GM20000 (cell line): ENCODE results near the gene QSOX2.

Source experiments
- DNase-seq: peaks from one replicate; pipeline ENCODE4 v3.0.0; 2012; ENCODE audit warnings: low spot score
- TF ChIP-seq, protein P1 (sequence below): IDR thresholded peaks from 2 replicates; pipeline ENCODE4 v1.5.1; 2012; ENCODE audit warnings: mild to moderate bottlenecking, control low read depth; ENCODE audit errors: extremely low read depth, missing control alignments

The QSOX2 gene

DNA sequence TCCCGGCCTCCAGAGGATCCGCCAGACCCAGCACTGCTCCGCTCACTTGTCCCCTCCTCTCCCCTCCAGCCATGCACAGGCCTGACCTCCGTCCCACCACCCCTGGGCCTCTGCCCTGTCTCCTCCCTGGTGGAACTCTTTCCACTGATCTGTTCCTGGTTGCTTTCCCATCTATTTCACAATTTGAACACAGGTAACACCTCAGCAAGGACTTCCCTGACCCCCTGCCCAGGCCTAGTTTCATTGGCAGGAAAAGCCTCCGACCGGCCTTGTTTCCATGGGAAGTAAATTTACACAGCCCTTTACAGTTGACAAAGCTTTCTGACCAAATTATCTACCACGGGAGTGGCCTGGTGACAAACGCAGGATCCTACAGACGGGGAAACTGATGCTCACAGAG, 14.8 kb downstream of the QSOX2 start:
- DNase-seq, result no peak

DNA sequence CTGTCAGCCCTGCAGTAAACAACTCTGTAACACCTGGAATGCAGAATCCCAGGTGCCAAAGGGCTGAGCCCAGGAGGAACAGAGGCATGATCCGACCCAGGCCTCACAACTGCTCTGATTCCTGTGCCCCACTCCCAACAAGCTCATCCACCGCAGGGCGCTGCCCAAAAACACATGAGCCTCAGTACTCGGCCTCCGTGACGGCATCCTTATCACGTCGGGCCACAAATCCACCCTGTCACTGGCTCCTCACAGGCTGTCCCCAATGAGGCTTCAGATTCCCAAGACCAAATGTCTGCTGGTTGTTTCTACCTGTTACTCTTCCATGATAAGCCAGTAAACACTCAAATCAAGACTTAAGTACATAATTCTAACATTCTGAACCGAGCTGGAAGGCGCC, 15.2 kb downstream of the QSOX2 start:
- no peak for DNase-seq
- TF ChIP-seq, protein P1, sequence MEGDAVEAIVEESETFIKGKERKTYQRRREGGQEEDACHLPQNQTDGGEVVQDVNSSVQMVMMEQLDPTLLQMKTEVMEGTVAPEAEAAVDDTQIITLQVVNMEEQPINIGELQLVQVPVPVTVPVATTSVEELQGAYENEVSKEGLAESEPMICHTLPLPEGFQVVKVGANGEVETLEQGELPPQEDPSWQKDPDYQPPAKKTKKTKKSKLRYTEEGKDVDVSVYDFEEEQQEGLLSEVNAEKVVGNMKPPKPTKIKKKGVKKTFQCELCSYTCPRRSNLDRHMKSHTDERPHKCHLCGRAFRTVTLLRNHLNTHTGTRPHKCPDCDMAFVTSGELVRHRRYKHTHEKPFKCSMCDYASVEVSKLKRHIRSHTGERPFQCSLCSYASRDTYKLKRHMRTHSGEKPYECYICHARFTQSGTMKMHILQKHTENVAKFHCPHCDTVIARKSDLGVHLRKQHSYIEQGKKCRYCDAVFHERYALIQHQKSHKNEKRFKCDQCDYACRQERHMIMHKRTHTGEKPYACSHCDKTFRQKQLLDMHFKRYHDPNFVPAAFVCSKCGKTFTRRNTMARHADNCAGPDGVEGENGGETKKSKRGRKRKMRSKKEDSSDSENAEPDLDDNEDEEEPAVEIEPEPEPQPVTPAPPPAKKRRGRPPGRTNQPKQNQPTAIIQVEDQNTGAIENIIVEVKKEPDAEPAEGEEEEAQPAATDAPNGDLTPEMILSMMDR, result no peak

More for the DNA sequence above, 14.8 kb downstream of the QSOX2 start:
- TF ChIP-seq, protein P1, result no peak

DNA sequence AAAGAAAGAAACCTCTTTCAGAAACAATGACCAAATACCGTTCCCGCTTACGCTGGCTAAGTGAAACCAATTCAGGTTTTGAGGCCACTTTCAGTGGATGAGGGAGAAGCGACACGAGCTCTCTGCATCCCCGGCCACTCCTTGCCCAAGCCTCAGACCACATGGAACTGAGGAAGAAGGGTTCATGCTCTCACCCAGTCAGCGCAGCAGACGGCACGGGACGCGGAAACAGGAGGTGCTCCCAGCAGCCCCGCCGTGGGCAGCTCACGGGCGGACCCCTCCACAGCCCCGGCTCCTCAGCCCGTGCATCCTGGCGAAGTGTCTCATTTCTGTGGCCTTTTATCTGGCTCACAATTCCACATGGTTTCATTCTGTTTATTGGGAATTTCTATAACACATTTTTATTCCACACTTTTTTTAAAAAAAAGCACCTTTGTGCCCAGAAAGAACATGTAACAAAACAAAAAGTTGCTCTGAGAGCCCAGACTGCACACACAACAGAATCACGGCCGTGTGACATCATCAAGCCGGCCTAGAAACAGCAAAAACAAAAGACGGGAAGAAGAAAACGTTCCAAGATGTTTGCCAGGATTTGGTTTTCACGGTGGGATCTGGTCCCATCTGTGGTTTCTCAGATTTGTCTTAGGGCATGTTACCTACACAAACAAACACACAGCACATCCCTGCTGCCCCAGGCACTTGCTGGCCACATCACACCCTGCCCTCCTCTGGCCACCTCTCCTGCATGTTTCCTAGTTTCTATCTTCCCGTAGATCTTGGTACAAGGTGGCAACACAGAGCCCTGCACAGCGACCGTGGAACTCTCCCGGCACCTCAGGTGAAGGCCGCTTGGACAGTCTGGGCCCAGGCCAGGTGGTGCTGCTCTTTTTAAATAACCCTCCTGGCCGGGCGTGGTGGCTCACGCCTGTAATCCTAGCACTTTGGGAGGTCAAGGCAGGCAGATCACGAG, 16.2 kb downstream of the QSOX2 start:
- no peak for DNase-seq
- TF ChIP-seq, protein P1, result no peak

DNA sequence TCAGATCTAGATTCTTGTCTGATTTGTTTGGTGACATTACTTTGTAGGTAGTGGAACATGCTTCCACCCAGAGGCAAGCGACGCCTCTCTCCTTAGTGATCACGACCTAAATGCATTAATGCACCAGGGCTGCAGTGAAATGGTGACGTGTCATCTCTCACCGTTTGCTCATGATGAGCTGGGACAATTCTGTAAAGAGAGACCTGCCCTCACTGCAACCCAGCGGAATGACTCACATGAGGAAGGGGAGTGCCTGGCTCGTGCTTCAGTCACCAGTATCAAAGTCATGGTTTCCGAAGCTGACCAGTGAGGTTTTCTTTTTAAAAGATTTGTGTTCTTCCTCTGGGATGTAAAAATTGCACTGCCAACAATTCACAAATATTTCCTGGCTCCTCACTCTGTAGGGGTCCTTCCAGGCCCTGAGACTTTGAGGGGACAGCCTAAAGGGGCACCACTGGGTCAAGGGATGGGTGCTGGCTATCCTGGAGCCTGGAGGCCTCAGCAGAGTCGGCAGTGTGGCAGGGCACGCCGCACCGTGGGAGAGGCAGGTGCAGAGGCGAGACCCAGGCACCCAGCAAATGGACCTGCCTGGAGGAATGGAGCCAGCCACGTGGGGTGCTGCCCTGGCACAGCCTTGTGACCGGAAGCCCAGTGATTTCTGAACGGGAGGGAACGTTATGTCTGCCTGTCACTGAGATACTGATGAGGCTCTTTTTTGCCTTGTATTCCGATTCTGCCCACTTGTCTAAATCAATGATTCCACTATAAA, 17.3 kb downstream of the QSOX2 start:
- TF ChIP-seq, protein P1, result no peak
- no peak for DNase-seq

DNA sequence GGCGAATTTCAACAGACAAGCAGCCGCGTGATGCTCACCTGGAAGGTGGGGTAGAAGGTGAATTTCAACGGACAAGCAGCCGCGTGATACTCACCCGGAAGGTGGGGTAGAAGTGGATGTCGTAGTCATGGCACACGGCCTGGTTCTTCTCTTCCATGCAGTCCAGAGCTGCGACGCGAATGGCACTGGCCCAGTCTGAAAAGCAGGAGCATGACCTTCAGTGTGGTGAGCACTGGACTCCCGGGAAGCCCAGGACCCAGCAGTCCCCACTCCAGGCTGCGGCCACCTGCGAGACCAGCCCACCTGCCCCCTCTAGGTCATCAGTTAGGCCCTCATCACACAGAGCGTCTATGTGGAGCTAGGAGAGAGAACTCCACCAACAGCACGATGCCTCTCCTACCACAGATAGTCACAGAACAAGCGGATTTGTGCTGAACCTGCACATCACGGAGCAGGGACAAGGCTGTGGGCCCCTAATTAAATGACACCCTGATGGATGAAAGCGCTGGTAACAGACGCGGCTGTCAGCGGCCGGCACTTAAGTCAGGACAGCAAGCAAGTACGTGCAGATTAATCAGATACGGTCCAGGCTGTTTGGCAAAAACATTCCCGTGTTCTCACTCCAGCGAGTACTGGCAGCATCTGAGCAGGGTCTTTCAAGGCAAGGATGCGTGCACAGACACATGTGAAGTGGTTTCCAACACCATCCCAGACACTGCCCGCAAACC, 18.8 kb downstream of the QSOX2 start:
- DNase-seq, result no peak
- TF ChIP-seq, protein P1, result no peak

DNA sequence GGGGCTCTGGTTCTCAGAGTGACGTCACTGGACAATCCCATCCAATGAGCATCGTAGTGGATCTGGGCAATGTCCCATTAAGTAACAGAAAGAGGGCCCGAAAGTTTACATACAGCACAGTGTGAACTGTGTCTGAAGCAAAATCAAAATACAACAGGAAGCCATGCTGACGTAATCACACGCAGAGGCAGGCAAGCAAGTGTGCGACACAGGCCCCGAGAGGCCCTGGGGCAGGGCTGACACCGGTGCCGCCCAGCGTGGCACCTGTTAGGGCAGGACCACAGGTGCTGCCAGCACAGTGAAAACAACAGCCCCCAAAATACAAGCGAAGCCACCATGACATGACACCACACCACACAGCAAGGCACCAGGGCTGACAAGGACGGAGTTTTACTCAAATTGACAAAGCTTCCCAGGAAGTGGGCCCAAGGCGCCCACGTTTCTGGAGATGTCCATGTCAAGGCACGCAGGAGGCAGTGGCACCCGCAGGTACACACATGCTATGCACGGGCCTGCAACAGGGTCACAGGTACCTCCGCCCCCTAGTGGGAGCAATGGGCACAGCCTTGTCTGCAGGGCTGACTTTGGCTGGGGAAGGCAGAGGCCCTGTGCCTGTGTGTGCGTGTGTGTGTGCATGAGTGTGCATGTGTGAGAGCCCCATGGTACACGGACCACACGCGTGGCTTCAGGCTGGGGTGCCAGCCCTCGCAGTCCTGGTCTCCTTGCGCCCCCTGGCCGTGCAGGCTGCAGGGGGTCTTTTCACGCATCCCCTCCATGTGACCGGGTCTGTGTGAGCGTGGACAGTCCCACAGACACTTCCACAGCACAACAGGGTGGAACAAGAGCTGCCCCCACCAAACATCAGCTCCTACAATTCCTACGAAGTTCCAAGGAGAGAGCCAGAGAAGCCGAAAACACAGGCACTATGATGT, 19.6 kb downstream of the QSOX2 start:
- TF ChIP-seq, protein P1, result peak; percentile 86

More for the DNA sequence above, 19.6 kb downstream of the QSOX2 start:
- DNase-seq, result peak; percentile 90
